HEK293T (cell line): ENCODE data around the gene CLEC16A.

ENCODE experiments used
- CTCF ChIA-PET: fragments of 350-600 bp; formaldehyde crosslinking; extraction: SDS; loops from one replicate; lab custom pipeline; 2021; ENCODE audit warnings: antibody characterized with exemption, inconsistent platforms; lab: Yijun Ruan, JAX
- POLR2A ChIA-PET: fragments of 350-600 bp; formaldehyde crosslinking; extraction: SDS; loops from one replicate; lab custom pipeline; 2020; ENCODE audit warnings: antibody characterized with exemption, inconsistent platforms; lab: Yijun Ruan, JAX
- DNase-seq: peaks from one replicate; pipeline ENCODE4 v3.0.0; 2012; ENCODE audit warnings: mixed read lengths; ENCODE audit errors: extremely low spot score
- ARNT ChIP-seq: fragments of 450-650 bp; IDR thresholded peaks from 2 replicates; pipeline ENCODE4 v1.6.1; 2017; ENCODE audit warnings: mild to moderate bottlenecking
- BHLHE40 ChIP-seq: fragments of 450-650 bp; IDR thresholded peaks from 2 replicates; pipeline ENCODE4 v1.6.1; 2016; ENCODE audit warnings: mild to moderate bottlenecking, moderate library complexity, borderline replicate concordance
- CTBP1 ChIP-seq: fragments of 450-650 bp; IDR thresholded peaks from 2 replicates; pipeline ENCODE4 v1.6.1; 2016; ENCODE audit warnings: borderline replicate concordance
- ELF4 ChIP-seq: fragments of 450-650 bp; IDR thresholded peaks from 2 replicates; pipeline ENCODE4 v1.6.1; 2017; ENCODE audit warnings: antibody characterized with exemption
- FOXA1 ChIP-seq: fragments of 450-650 bp; IDR thresholded peaks from 2 replicates; pipeline ENCODE4 v1.6.1; 2016; ENCODE audit warnings: mild to moderate bottlenecking
- FOXK2 ChIP-seq: fragments of 450-650 bp; IDR thresholded peaks from 2 replicates; pipeline ENCODE4 v1.6.1; 2016; ENCODE audit warnings: mild to moderate bottlenecking
- FOXM1 ChIP-seq: fragments of 450-650 bp; IDR thresholded peaks from 2 replicates; pipeline ENCODE4 v1.6.1; 2017; ENCODE audit warnings: mild to moderate bottlenecking, borderline replicate concordance
- HDGF ChIP-seq: fragments of 450-650 bp; IDR thresholded peaks from 2 replicates; pipeline ENCODE4 v1.6.1; 2017; ENCODE audit warnings: antibody characterized with exemption, borderline replicate concordance
- L3MBTL2 ChIP-seq: fragments of 450-650 bp; conservative IDR thresholded peaks from 2 replicates; pipeline ENCODE4 v1.6.1; 2016; ENCODE audit warnings: mild to moderate bottlenecking
- LEF1 ChIP-seq: fragments of 450-650 bp; IDR thresholded peaks from 2 replicates; pipeline ENCODE4 v1.6.1; 2017; ENCODE audit warnings: mild to moderate bottlenecking, borderline replicate concordance
- NFRKB ChIP-seq: fragments of 450-650 bp; IDR thresholded peaks from 2 replicates; pipeline ENCODE4 v1.6.1; 2016; ENCODE audit warnings: mild to moderate bottlenecking, moderate library complexity
- PKNOX1 ChIP-seq: fragments of 450-650 bp; IDR thresholded peaks from 2 replicates; pipeline ENCODE4 v1.6.1; 2016
- SP1 ChIP-seq: fragments of 450-650 bp; IDR thresholded peaks from 2 replicates; pipeline ENCODE4 v1.6.1; 2017
- SUZ12 ChIP-seq: fragments of 450-650 bp; IDR thresholded peaks from 2 replicates; pipeline ENCODE4 v1.6.1; 2016; ENCODE audit warnings: mild to moderate bottlenecking
- TARDBP ChIP-seq: fragments of 450-650 bp; IDR thresholded peaks from 2 replicates; pipeline ENCODE4 v1.6.1; 2016
- ZNF384 ChIP-seq: fragments of 450-650 bp; IDR thresholded peaks from 2 replicates; pipeline ENCODE4 v1.6.1; 2016

Gene CLEC16A

GRCh38 chr16:11175787-11176341 is 231.5 kb downstream of the CLEC16A start:
- TF ChIP-seq BHLHE40 (no peak), TARDBP (no peak), CTBP1 (no peak), SUZ12 (no peak), L3MBTL2 (no peak)
- POLR2A ChIA-PET, result no interaction called here
- no peak for DNase-seq
- CTCF ChIA-PET, result no interaction called here

DNA sequence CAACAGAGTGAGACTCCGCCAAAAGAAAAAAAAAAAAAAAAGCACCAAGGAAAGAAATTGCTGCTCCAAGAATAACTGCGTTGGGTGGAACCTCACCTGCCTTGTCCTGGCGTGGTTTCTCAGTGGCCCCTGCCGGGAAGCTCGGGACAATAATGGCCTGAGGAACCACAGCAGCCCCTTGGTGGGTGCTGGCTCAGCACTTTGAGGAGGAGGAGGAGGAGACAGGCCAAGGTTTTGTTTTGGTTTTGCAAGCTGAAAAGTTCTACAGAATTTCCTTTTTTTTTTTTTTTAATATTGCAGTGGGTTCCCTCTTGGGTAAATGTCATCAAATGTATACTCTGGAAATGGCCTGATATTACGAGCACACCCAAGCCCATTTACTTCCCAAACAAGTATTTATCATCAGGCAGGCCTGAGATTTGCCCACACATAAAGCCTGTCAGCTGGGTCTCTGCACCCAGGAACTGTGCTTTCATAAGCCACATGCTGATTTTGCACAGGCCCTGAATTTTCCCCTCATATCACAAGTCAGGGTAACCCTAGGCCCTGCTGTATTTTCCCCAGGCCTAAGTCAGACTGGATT is 233.3 kb downstream of the CLEC16A start:
- DNase-seq, result no peak
- ChIA-PET CTCF (no interaction called here), POLR2A (no interaction called here)
- TF ChIP-seq PKNOX1 (no peak), BHLHE40 (no peak), CTBP1 (no peak), L3MBTL2 (no peak), NFRKB (no peak), FOXM1 (no peak), TARDBP (no peak), ZNF384 (no peak), LEF1 (no peak), SUZ12 (no peak)

- TF ChIP-seq ARNT (no peak), HDGF (no peak), FOXK2 (no peak), PKNOX1 (no peak)
- ChIA-PET POLR2A (no interaction called here), CTCF (no interaction called here)
- DNase-seq, result no peak
Measured at GRCh38 chr16:11178424-11178823, 234.1 kb downstream of the CLEC16A start.

DNA sequence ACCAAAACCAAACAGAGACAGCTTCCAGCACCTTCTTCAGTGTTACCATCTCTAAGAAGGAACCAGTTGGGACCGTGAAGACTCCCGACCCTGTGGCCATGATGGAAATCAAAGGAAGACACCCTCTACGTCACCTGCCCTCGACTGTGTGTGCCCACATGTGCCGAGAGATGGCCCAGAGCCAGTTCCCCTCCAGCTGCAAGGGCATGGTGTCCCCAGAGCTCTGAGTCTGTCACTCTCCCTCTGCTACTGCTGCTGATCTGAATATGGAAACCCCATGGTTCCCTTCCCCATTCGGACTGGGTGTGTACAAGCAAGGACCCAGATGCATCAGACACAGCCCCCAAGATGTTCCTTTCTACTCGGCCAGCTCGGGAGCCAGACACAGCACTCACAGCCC is 235.2 kb downstream of the CLEC16A start:
- no peak for DNase-seq

GRCh38 chr16:11180489-11180888 is 236.1 kb downstream of the CLEC16A start:
- TF ChIP-seq ELF4, result no peak
- TF ChIP-seq ZNF384, result no peak
- TF ChIP-seq FOXK2, result no peak
- no peak for TF ChIP-seq SP1
- TF ChIP-seq L3MBTL2, result no peak
- TF ChIP-seq BHLHE40, result no peak
- no peak for TF ChIP-seq TARDBP
- TF ChIP-seq FOXM1, result no peak
- TF ChIP-seq SUZ12, result no peak
- no peak for TF ChIP-seq PKNOX1
- TF ChIP-seq LEF1, result no peak
- no peak for TF ChIP-seq CTBP1
- TF ChIP-seq ARNT, result no peak
- TF ChIP-seq FOXA1, result no peak
- TF ChIP-seq HDGF, result no peak
- ChIA-PET POLR2A (no interaction called here), CTCF (no interaction called here)
- DNase-seq, result no peak

More for the DNA sequence above, 235.2 kb downstream of the CLEC16A start:
- POLR2A ChIA-PET, result no interaction called here
- TF ChIP-seq BHLHE40, result no peak
- no peak for TF ChIP-seq CTBP1
- no peak for TF ChIP-seq PKNOX1
- TF ChIP-seq SUZ12, result no peak
- no peak for TF ChIP-seq FOXK2
- TF ChIP-seq ZNF384, result no peak
- TF ChIP-seq FOXM1, result no peak
- TF ChIP-seq L3MBTL2, result no peak
- no peak for TF ChIP-seq TARDBP
- no peak for TF ChIP-seq HDGF
- TF ChIP-seq ELF4, result no peak
- TF ChIP-seq FOXA1, result no peak
- no peak for TF ChIP-seq SP1
- CTCF ChIA-PET, result no interaction called here

DNA sequence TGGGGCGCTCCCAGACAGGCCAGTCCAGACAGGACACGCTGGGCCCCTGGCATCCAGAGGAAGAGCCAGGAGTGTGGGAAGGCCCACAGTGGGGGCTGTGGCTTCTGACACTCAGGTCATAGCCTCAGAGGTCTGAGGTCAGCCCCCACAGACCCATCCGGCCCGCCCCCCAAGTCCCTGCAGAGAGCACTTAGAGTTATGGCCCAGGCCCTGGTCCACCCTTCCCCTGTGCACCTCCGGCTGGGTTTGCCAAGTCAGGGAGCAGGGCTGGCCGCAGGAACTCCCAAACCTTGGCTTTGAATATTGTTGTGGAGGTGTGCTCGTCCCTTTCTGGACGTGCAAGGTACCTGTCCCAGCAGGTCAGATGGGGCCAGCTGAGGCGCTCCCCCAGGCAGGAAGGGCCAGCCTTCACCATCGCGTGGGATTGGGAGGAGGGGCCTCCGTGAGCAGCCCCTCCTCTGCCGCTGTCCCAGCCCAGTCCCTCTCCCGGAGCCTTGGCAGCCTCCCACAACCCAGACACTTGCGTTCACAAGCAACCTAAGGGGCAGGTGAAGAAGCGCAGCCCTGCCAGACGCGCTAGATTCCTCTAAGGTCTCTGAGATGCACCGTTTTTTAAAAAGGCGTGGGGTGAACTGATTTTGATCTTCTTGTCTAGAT is 237.0 kb downstream of the CLEC16A start:
- CTCF ChIA-PET, result no interaction called here
- DNase-seq, result no peak
- POLR2A ChIA-PET, result no interaction called here
- no peak for TF ChIP-seq LEF1
- TF ChIP-seq HDGF, result no peak
- TF ChIP-seq SUZ12, result no peak
- no peak for TF ChIP-seq TARDBP
- TF ChIP-seq FOXA1, result no peak
- TF ChIP-seq PKNOX1, result no peak
- TF ChIP-seq ARNT, result no peak
- no peak for TF ChIP-seq CTBP1
- no peak for TF ChIP-seq SP1
- TF ChIP-seq L3MBTL2, result no peak
- no peak for TF ChIP-seq ZNF384
